Keratinocyte (primary cell): Measurements from ENCODE around the gene TMEM256. TPM values are rescaled to one million over a fixed set of nuclear protein-coding genes. Genes with fewer than 3 reads are reported as not detected.

Experiments used
- DNase-seq: peaks from one replicate; pipeline ENCODE4 v3.0.0-alpha.2; 2011; ENCODE audit warnings: low read depth, missing footprints, low spot score
- FAIRE-seq: peaks from 2 replicates; lab custom pipeline; 2011; peaks lifted over from hg19 to GRCh38; lab: Jason Lieb, UNC
- H2AFZ ChIP-seq: 2 replicates; pipeline ENCODE4 v1.6.0; 2012; ENCODE audit warnings: low read length, control low read depth, inconsistent platforms; ENCODE audit not compliant: control insufficient read depth
- H3K27ac ChIP-seq: 2 replicates; pipeline ENCODE4 v1.5.1; 2011; ENCODE audit warnings: low read length; ENCODE audit not compliant: control insufficient read depth, insufficient read depth
- H3K27me3 ChIP-seq: 3 replicates; pipeline ENCODE4 v1.6.0; 2011; ENCODE audit warnings: low read length; ENCODE audit not compliant: control insufficient read depth, insufficient read depth; ENCODE audit errors: extremely low read depth
- H3K36me3 ChIP-seq, 2 experiments: 2 replicates in 1 of 2; 3 replicates in 1 of 2; pipeline ENCODE4 v1.5.1; 2011; ENCODE audit warnings: low read length in 2 of 2, mild to moderate bottlenecking in 1 of 2; ENCODE audit not compliant: control insufficient read depth in 2 of 2, insufficient read depth in 2 of 2; ENCODE audit errors: extremely low read depth in 1 of 2
- H3K4me1 ChIP-seq: 3 replicates; pipeline ENCODE4 v1.5.1; 2011; ENCODE audit warnings: low read length; ENCODE audit not compliant: control insufficient read depth, insufficient read depth; ENCODE audit errors: extremely low read depth
- H3K4me2 ChIP-seq: 3 replicates; pipeline ENCODE4 v1.6.0; 2011; ENCODE audit warnings: low read depth, low read length; ENCODE audit not compliant: control insufficient read depth, insufficient read depth; ENCODE audit errors: extremely low read depth
- H3K4me3 ChIP-seq, 3 experiments: fragments of 200-600 bp in 1 of 3; sonication (generic) in 1 of 3; 2 replicates in 2 of 3; 3 replicates in 1 of 3; pipeline ENCODE4 v1.5.1; 2011 to 2016; ENCODE audit warnings: low read length in 3 of 3, mild to moderate bottlenecking in 3 of 3, control low read depth in 2 of 3, inconsistent platforms in 1 of 3, low read depth in 1 of 3, mixed read lengths in 1 of 3, mixed run types in 1 of 3, moderate library complexity in 1 of 3; ENCODE audit not compliant: control insufficient read depth in 2 of 3, insufficient read depth in 2 of 3; ENCODE audit errors: extremely low read depth in 1 of 3
- H3K79me2 ChIP-seq: 2 replicates; pipeline ENCODE4 v1.6.0; 2012; ENCODE audit warnings: low read length; ENCODE audit not compliant: control insufficient read depth, insufficient read depth
- H3K9ac ChIP-seq: 3 replicates; pipeline ENCODE4 v1.6.0; 2011; ENCODE audit warnings: low read length; ENCODE audit not compliant: control insufficient read depth, insufficient read depth; ENCODE audit errors: extremely low read depth
- H3K9me1 ChIP-seq: 3 replicates; pipeline ENCODE4 v1.6.0; 2011; ENCODE audit warnings: low read length; ENCODE audit not compliant: control insufficient read depth, insufficient read depth; ENCODE audit errors: extremely low read depth
- H3K9me3 ChIP-seq: 2 replicates; pipeline ENCODE4 v1.5.1; 2012; ENCODE audit warnings: low read depth, low read length; ENCODE audit not compliant: control insufficient read depth
- H4K20me1 ChIP-seq: 3 replicates; pipeline ENCODE4 v1.6.0; 2011; ENCODE audit warnings: low read length; ENCODE audit not compliant: control insufficient read depth, insufficient read depth; ENCODE audit errors: extremely low read depth
- CTCF ChIP-seq, 3 experiments: IDR thresholded peaks in 1 of 3; conservative IDR thresholded peaks in 1 of 3; optimal IDR thresholded peaks in 1 of 3; 2 replicates in 2 of 3; 3 replicates in 1 of 3; pipeline versions ENCODE3 to v1.5.1; 2011; ENCODE audit warnings: low read length in 3 of 3, mild to moderate bottlenecking in 3 of 3, moderate library complexity in 2 of 3, control low read depth in 1 of 3, inconsistent platforms in 1 of 3; ENCODE audit not compliant: insufficient read depth in 2 of 3; ENCODE audit errors: extremely low read depth in 1 of 3
- EZH2 ChIP-seq: IDR thresholded peaks from one replicate; pipeline ENCODE4 v1.6.1; 2012; ENCODE audit warnings: inconsistent platforms, mild to moderate bottlenecking, low read length, moderate library complexity
- dilution Hi-C: fragments of 300-500 bp; cut with MboI; formaldehyde crosslinking; loops from one replicate; pipeline ENCODE4 v1.7.0; 2020; ENCODE audit warnings: low sequenced_read_pairs; ENCODE audit not compliant: extremely low pct_ligation_motif_present
- polyA plus RNA-seq, 5 experiments: library from polyadenylated mRNA; depleted of rRNA in 3 of 5; stranded (reverse) in 3 of 5; stranded (forward) in 1 of 5; unstranded in 1 of 5; fragments of >200 nt; gene quantifications; 1 replicate in 1 of 5; 2 replicates in 3 of 5; 3 replicates in 1 of 5; pipeline versions ENCODE4 v1.2.1 to v1.2.3, GENCODE V29; 2011 to 2012; ENCODE audit warnings: missing spikeins in 2 of 5, low read depth in 1 of 5, low replicate concordance in 1 of 5

Gene TMEM256
- polyA plus RNA-seq, 1 donor (not counting 4 experiments of a cell fraction or from before 2014, with no cell fraction given) = 68.1 TPM

- peaks cover 5% of the 10 kb centered on the region for H3K79me2 ChIP-seq
- no peak for FAIRE-seq
- H3K4me3 ChIP-seq = no peak within 1 kb of the TSS
- no peaks in the 10 kb centered on the region for H3K27me3 ChIP-seq
- H3K4me2 ChIP-seq = no peak within 1 kb of the TSS
- H2AFZ ChIP-seq = no peak within 1 kb of the TSS
- no peaks in the 10 kb centered on the region for H3K9me1 ChIP-seq
- DNase-seq = no peak
- H3K9me3 ChIP-seq = no peaks in the 10 kb centered on the region
- H3K36me3 ChIP-seq = peaks cover 0 to 4% of the 10 kb centered on the region in 2 experiments
- dilution Hi-C loops = no loop called here
- no peaks in the 10 kb centered on the region for H4K20me1 ChIP-seq
- no peak within 1 kb of the TSS for H3K9ac ChIP-seq
- no peak within 1 kb of the TSS for H3K27ac ChIP-seq
- TF ChIP-seq CTCF (optimal IDR thresholded peaks at IDR 0.05 in 1 of 3, IDR thresholded peaks at IDR 0.05 in 1 of 3, conservative IDR thresholded peaks at IDR 0.05 in 1 of 3; ENCODE audit: extremely low read depth in 1 of 3, insufficient read depth in 2 of 3, low read length in 3 of 3) = no peak
- H3K4me1 ChIP-seq = peaks cover 15% of the 10 kb centered on the region
These were observed 3.8 kb upstream of the TMEM256 start, which contains the start of gene NLGN2 for GRCh38 chr17:7407485-7408251. Gene NLGN2, plus strand, starts transcription at chr17:7407845. Its CDS starts 411 bp downstream, at chr17:7408256.

- TF ChIP-seq EZH2 (no peak), CTCF (optimal IDR thresholded peaks at IDR 0.05 in 1 of 3, IDR thresholded peaks at IDR 0.05 in 1 of 3, conservative IDR thresholded peaks at IDR 0.05 in 1 of 3; ENCODE audit: extremely low read depth in 1 of 3, insufficient read depth in 2 of 3, low read length in 3 of 3) (no peak)
- Histone ChIP-seq H3K27me3 (no peaks in the 10 kb centered on the region), H3K9ac (no peak overlapping the region), H3K4me2 (no peak overlapping the region), H3K9me3 (no peaks in the 10 kb centered on the region), H3K79me2 (peaks cover 5% of the 10 kb centered on the region), H2AFZ (no peak overlapping the region), H3K9me1 (no peaks in the 10 kb centered on the region), H3K27ac (no peak overlapping the region), H3K4me3 (no peak overlapping the region), H4K20me1 (no peaks in the 10 kb centered on the region), H3K4me1 (peaks cover 15% of the 10 kb centered on the region), H3K36me3 (peaks cover 0 to 4% of the 10 kb centered on the region in 2 experiments)
- dilution Hi-C loops = no loop called here
- DNase-seq (no peak), FAIRE-seq (no peak)
These were observed 3.2 kb upstream of the TMEM256 start for GRCh38 chr17:7407082-7407481.
